ENCODE measurements around the gene RND3. TPM values are rescaled to one million over a fixed set of nuclear protein-coding genes. Genes with fewer than 3 reads are reported as not detected.

RND3 gene
- total RNA-seq, 2 experiments from 2014 or later = not detected

DNA sequence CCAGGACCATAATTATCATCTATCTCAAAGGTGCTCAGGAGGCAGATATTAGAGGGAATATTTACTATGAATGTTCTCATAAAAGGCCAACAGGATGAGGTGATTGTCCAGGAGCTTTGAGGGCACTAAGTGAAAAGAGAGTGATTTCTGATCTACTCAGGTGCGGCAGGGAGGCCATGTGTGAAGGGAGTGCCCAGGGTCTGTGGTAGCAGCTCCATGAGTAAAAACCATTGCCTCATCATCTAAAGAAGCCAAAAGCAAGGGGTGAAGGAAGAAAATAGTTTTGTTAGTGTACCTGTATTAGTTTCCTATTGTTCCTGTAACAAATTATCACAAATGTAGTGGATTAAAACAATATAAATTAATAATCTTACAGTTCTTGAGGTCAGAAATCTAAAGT, 22.5 kb downstream of the RND3 start:
- no peak for DNase-seq (ENCODE audit: low spot score)
- TF ChIP-seq, protein P1, sequence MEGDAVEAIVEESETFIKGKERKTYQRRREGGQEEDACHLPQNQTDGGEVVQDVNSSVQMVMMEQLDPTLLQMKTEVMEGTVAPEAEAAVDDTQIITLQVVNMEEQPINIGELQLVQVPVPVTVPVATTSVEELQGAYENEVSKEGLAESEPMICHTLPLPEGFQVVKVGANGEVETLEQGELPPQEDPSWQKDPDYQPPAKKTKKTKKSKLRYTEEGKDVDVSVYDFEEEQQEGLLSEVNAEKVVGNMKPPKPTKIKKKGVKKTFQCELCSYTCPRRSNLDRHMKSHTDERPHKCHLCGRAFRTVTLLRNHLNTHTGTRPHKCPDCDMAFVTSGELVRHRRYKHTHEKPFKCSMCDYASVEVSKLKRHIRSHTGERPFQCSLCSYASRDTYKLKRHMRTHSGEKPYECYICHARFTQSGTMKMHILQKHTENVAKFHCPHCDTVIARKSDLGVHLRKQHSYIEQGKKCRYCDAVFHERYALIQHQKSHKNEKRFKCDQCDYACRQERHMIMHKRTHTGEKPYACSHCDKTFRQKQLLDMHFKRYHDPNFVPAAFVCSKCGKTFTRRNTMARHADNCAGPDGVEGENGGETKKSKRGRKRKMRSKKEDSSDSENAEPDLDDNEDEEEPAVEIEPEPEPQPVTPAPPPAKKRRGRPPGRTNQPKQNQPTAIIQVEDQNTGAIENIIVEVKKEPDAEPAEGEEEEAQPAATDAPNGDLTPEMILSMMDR (conservative IDR thresholded peaks at IDR 0.05; ENCODE audit: low read length) = no peak
- TF ChIP-seq EZH2phosphoT487 (IDR thresholded peaks at IDR 0.05; ENCODE audit: borderline replicate concordance, low read depth, low read length) = no peak
- no peak overlapping the region for H3K4me3 ChIP-seq (ENCODE audit: low read depth, low read length, poor library complexity, severe bottlenecking)
- no peaks in the 10 kb centered on the region for H3K4me1 ChIP-seq (ENCODE audit: insufficient read depth, low read length, poor library complexity, severe bottlenecking)
- CTCF ChIA-PET (ENCODE audit: unreplicated experiment) = no interaction called here
- intact Hi-C loops (cut with micrococcal nuclease; ENCODE audit: unreplicated experiment) = no loop called here
- no peak overlapping the region for H3K4me2 ChIP-seq (ENCODE audit: low read length)
- no peak overlapping the region for H3K27ac ChIP-seq (ENCODE audit: low read depth, low read length, poor library complexity, severe bottlenecking)
- no peaks in the 10 kb centered on the region for H3K79me2 ChIP-seq (ENCODE audit: insufficient read depth, low read depth, low read length)
- no peaks in the 10 kb centered on the region for H3K9me2 ChIP-seq (ENCODE audit: insufficient read depth, low read length)
- POLR2A ChIA-PET = interaction anchor here (0.6 kb wide), 1 partner anchor 64 kb away, joined by 3 read pairs; no protein-coding TSS in a partner anchor
- H2AFZ ChIP-seq (ENCODE audit: low read length) = no peak overlapping the region
- no TSS peak for BruUV-seq (replicated peaks)
- H4K20me1 ChIP-seq (ENCODE audit: insufficient read depth, low read length) = no peaks in the 10 kb centered on the region
- no peaks in the 10 kb centered on the region for H3K9me3 ChIP-seq (ENCODE audit: low read length)
- no peaks in the 10 kb centered on the region for H3K36me3 ChIP-seq (ENCODE audit: insufficient read depth, low read length)

DNA sequence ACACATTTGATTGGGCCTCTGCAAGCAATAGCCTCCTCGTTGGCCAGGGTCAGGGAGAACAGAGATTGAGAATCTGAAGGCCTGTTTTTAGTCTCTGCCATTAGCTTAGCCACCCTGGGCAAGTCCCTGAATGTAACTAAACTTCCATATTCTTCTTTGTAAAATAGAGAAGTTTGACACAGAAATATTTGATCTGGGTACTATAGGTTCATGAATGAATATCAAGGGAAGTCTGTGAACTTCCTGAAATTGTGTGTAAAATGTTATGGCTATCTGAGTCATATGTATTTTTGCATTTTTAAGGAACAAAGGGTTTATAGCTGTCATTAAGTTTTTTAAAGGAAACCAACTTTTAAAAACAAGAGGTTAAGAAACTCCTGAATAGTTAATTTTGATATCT, 23.2 kb downstream of the RND3 start:
- no peak for DNase-seq (ENCODE audit: low spot score)
- Histone ChIP-seq H3K9me2 (ENCODE audit: insufficient read depth, low read length) (no peaks in the 10 kb centered on the region), H3K4me3 (ENCODE audit: low read depth, low read length, poor library complexity, severe bottlenecking) (no peak overlapping the region), H3K79me2 (ENCODE audit: insufficient read depth, low read depth, low read length) (no peaks in the 10 kb centered on the region), H2AFZ (ENCODE audit: low read length) (no peak overlapping the region), H3K27ac (ENCODE audit: low read depth, low read length, poor library complexity, severe bottlenecking) (no peak overlapping the region), H3K4me2 (ENCODE audit: low read length) (no peak overlapping the region), H3K36me3 (ENCODE audit: insufficient read depth, low read length) (no peaks in the 10 kb centered on the region), H3K4me1 (ENCODE audit: insufficient read depth, low read length, poor library complexity, severe bottlenecking) (no peaks in the 10 kb centered on the region), H4K20me1 (ENCODE audit: insufficient read depth, low read length) (no peaks in the 10 kb centered on the region), H3K9me3 (ENCODE audit: low read length) (no peaks in the 10 kb centered on the region)
- TF ChIP-seq, protein P1 (conservative IDR thresholded peaks at IDR 0.05; ENCODE audit: low read length) = no peak
- TF ChIP-seq EZH2phosphoT487 (IDR thresholded peaks at IDR 0.05; ENCODE audit: borderline replicate concordance, low read depth, low read length) = no peak
- POLR2A ChIA-PET = interaction anchor here (0.6 kb wide), 2 partner anchors 9 to 63 kb away, joined by 3 read pairs; no protein-coding TSS in a partner anchor
- BruUV-seq (replicated peaks) = no TSS peak
- intact Hi-C loops (cut with micrococcal nuclease; ENCODE audit: unreplicated experiment) = no loop called here
- CTCF ChIA-PET (ENCODE audit: unreplicated experiment) = no interaction called here

DNA sequence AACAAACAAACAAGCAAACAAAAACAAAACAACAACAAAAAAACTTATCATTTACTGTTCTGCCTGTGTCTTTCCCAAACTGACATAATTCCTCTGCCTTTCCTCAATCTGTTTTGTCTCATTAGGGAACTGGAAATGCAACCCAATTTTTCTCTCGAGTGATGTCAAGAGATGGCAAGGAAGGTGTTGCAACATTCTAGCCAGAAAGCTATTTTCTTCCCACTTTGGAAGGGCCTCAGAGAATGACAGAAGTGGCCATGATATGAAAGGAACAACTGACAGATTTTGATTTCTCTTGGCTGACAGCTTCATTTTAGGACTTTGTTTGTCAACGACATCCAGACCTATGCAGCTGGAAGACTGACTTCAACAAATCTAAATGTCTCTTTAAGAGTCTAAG, 24.7 kb downstream of the RND3 start:
- Histone ChIP-seq H3K27ac (ENCODE audit: low read depth, low read length, poor library complexity, severe bottlenecking) (no peak overlapping the region), H3K79me2 (ENCODE audit: insufficient read depth, low read depth, low read length) (no peaks in the 10 kb centered on the region), H3K4me1 (ENCODE audit: insufficient read depth, low read length, poor library complexity, severe bottlenecking) (no peaks in the 10 kb centered on the region), H3K9me2 (ENCODE audit: insufficient read depth, low read length) (no peaks in the 10 kb centered on the region), H3K36me3 (ENCODE audit: insufficient read depth, low read length) (no peaks in the 10 kb centered on the region), H3K9me3 (ENCODE audit: low read length) (no peaks in the 10 kb centered on the region), H2AFZ (ENCODE audit: low read length) (no peak overlapping the region), H4K20me1 (ENCODE audit: insufficient read depth, low read length) (no peaks in the 10 kb centered on the region), H3K4me3 (ENCODE audit: low read depth, low read length, poor library complexity, severe bottlenecking) (no peak overlapping the region), H3K4me2 (ENCODE audit: low read length) (no peak overlapping the region)
- TF ChIP-seq, protein P1 (conservative IDR thresholded peaks at IDR 0.05; ENCODE audit: low read length) = no peak
- no peak for TF ChIP-seq EZH2phosphoT487 (IDR thresholded peaks at IDR 0.05; ENCODE audit: borderline replicate concordance, low read depth, low read length)
- no peak for DNase-seq (ENCODE audit: low spot score)
- ChIA-PET CTCF (ENCODE audit: unreplicated experiment) (no interaction called here), POLR2A (no interaction called here)
- no TSS peak for BruUV-seq (replicated peaks)
- intact Hi-C loops (cut with micrococcal nuclease; ENCODE audit: unreplicated experiment) = no loop called here
